ENCODE results near the gene PHACTR3. TPM values are rescaled to one million over a fixed set of nuclear protein-coding genes. Genes with fewer than 3 reads are reported as not detected.

Gene PHACTR3
- total RNA-seq, 2 experiments from 2014 or later = not detected

DNA sequence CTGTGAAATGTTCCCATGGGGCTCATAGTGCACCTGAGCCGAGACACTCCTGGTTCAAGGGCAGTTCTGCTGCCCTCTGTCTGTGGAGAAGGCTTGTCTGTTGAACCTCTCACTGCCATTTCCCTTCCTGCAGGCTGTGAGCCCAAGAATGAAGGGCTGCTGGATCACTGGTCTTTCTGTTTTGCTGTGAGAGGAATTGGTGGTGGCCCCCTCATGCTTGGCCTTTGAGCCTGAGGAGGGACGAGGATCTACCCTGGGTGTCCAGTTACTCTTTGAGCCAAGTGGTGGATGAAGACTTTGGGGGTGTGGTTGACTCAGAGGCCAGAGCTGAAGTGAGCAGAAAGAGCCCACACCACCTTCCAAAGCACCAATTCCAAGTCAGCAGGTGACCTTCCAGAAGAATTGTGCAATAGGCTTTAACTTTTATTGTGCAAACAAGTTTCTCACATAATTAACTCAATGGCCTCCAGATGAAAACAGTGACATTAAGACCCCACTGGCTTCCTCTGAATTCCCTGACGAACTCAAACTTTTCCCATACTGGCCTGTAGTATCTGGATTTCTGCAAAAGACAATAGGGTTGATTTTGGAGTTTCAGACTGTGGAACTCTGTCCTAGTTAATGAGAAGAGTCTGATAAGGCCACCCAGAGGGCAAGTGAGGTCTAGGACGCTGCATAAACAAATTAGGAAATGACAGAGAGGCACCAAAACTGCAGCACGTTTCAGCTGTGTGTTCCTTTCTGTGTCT is 101.5 kb downstream of the PHACTR3 start:
- H3K36me3 Mint-ChIP-seq (ENCODE audit: low read depth) = no peaks in the 10 kb centered on the region
- POLR2A ChIA-PET = no interaction called here
- H3K9me3 Mint-ChIP-seq = peaks cover 3% of the 10 kb centered on the region
- no peak for DNase-seq
- H3K4me1 Mint-ChIP-seq = no peaks in the 10 kb centered on the region
- H3K4me3 Mint-ChIP-seq = no peak overlapping the region
- no peak overlapping the region for H3K27ac Mint-ChIP-seq
- peaks cover 10% of the 10 kb centered on the region for H3K27me3 Mint-ChIP-seq
- CTCF ChIA-PET = no interaction called here

DNA sequence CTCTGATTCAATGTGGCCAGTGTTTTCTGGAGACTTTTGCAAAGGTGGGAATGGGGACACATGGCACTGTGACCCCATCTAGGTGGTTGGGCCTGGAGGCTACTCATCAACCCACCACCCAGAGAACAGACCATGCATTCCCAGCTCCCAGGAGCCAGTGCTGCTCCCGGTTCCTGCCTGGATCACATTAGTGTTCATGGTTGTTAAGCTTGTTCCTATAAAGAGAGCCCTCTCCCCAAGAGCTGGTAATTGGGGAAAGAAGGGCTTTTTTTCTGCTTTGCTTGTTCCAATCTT is 102.0 kb downstream of the PHACTR3 start:
- DNase-seq = no peak
- Mint-ChIP-seq H3K36me3 (ENCODE audit: low read depth) (no peaks in the 10 kb centered on the region), H3K27ac (no peak overlapping the region), H3K27me3 (peaks cover 10% of the 10 kb centered on the region), H3K9me3 (peaks cover 3% of the 10 kb centered on the region), H3K4me1 (no peaks in the 10 kb centered on the region), H3K4me3 (no peak overlapping the region)
- ChIA-PET POLR2A (no interaction called here), CTCF (no interaction called here)

DNA sequence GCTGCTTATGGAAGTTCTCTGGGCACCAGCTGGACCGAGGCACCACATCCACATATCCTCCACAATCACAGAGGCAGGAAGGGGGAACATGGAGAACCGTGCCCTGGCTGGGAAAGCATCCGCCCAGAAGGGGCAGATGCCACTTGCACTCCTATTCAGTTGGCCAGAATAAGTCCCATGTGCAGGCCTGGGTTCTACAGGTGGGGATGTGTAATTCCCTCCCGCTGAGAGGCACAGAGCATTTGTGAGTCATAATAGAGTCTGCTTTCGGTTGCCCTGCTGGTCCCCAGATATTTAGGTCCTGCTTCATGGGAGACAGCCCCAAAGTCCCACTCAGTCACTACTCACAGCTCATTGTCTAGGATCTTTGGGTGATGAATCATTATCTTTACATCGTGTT is 104.0 kb downstream of the PHACTR3 start:
- no peak for DNase-seq
- H3K27ac Mint-ChIP-seq = no peak overlapping the region

DNA sequence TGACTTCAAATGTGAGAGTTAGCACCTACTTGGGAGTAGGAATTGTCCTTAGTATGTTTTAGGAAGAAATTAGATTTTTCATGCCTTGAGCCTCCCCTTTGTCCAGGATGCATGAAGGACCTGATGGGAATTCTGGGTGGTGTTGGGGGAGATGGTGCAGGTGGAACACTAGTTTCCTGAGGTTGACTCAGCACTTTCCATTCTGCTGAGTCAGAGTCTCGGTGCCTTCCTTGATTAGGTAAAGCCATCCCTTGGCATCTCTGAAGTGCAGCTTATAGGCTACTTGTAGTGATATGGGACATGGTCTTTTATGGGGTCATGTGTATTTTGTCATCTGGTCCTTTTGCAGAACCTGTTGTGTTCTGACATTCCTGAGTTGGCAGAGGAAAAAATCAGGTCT is 105.3 kb downstream of the PHACTR3 start:
- H3K27ac Mint-ChIP-seq = no peak overlapping the region
- no peaks in the 10 kb centered on the region for H3K36me3 Mint-ChIP-seq (ENCODE audit: low read depth)
- H3K4me3 Mint-ChIP-seq = no peak overlapping the region
- no peaks in the 10 kb centered on the region for H3K4me1 Mint-ChIP-seq
- POLR2A ChIA-PET = no interaction called here
- peaks cover 9% of the 10 kb centered on the region for H3K9me3 Mint-ChIP-seq
- no peak for DNase-seq
- CTCF ChIA-PET = no interaction called here
- peaks cover 2% of the 10 kb centered on the region for H3K27me3 Mint-ChIP-seq

More for the DNA sequence above, 104.0 kb downstream of the PHACTR3 start:
- ChIA-PET POLR2A (no interaction called here), CTCF (no interaction called here)
- H3K4me1 Mint-ChIP-seq = no peaks in the 10 kb centered on the region
- no peaks in the 10 kb centered on the region for H3K36me3 Mint-ChIP-seq (ENCODE audit: low read depth)
- H3K9me3 Mint-ChIP-seq = peaks cover 8% of the 10 kb centered on the region
- peaks cover 4% of the 10 kb centered on the region for H3K27me3 Mint-ChIP-seq
- H3K4me3 Mint-ChIP-seq = no peak overlapping the region

DNA sequence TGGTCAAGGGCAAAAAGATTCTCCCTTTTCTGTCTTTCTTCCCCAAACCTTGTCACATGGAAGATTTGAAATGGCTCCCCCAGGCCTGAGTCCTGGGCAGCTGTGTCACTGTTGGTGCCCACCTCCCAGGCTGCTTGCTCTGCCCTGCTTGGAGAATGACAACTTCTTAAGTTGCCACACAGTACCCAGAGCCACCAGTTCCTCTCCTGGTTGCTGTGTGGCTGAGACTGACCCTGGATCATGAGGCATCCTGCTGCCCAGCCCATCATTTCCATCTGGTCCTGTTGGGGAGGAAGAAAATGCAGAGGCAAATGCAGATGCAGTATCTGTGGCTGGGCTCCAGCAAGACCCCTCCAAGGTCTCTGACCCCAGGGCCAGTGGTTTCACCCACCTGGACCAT is 113.7 kb downstream of the PHACTR3 start:
- H3K9me3 Mint-ChIP-seq = peaks cover 3% of the 10 kb centered on the region
- no peaks in the 10 kb centered on the region for H3K36me3 Mint-ChIP-seq (ENCODE audit: low read depth)
- H3K27ac Mint-ChIP-seq = no peak overlapping the region
- no peak for DNase-seq
- no peak overlapping the region for H3K4me3 Mint-ChIP-seq
- no peaks in the 10 kb centered on the region for H3K4me1 Mint-ChIP-seq
- CTCF ChIA-PET = interaction anchor here (0.6 kb wide), 1 partner anchor 1281 kb away, joined by 3 read pairs; no protein-coding TSS in a partner anchor
- POLR2A ChIA-PET = no interaction called here
- H3K27me3 Mint-ChIP-seq = peaks cover 3% of the 10 kb centered on the region

DNA sequence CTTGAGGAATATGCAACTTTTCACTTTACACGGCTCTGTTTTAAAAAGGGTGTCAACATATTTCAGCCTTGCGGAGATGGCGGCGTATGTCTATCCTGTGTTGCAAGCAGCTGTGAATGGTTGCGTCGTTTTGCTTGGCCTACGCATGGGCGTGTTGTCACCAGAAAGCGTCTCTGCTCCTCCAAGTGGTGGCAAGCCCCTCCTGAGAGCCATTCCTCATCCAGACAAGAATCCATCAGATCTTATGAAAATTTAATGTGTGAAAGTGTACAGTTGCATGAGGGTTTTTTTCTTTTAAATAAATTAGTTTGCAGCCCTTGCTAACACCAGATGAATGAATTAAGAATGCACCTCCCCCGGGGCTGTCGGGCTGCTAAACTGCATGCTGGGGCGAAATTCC is 114.4 kb downstream of the PHACTR3 start:
- H3K4me1 Mint-ChIP-seq = no peaks in the 10 kb centered on the region
- H3K27me3 Mint-ChIP-seq = peaks cover 3% of the 10 kb centered on the region
- no peaks in the 10 kb centered on the region for H3K9me3 Mint-ChIP-seq
- CTCF ChIA-PET = interaction anchor here (0.6 kb wide), 1 partner anchor 1282 kb away, joined by 3 read pairs; no protein-coding TSS in a partner anchor
- H3K36me3 Mint-ChIP-seq (ENCODE audit: low read depth) = no peaks in the 10 kb centered on the region
- no peak overlapping the region for H3K27ac Mint-ChIP-seq
- POLR2A ChIA-PET = no interaction called here
- DNase-seq = no peak
- no peak overlapping the region for H3K4me3 Mint-ChIP-seq

DNA sequence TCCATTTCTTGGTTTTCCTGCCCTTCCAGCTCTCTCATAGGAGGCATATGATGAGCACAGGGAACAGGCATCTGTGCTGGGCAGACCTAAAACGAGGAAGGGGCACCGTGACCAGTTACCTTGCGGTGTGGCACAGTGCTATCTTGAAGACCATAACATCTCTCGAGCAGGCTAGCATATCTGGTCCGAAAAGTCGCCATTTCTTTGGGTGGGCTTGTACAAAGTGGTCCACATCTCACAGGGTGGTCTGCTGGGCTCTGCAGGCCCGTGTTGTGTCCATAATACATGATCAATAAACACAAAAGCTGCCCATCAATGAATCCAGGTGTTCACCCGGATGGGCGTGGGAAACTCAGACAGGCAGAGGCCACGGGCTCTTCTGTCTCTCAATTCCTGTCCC is 115.7 kb downstream of the PHACTR3 start:
- H3K9me3 Mint-ChIP-seq = no peaks in the 10 kb centered on the region
- POLR2A ChIA-PET = no interaction called here
- H3K4me3 Mint-ChIP-seq = no peak overlapping the region
- no peaks in the 10 kb centered on the region for H3K36me3 Mint-ChIP-seq (ENCODE audit: low read depth)
- peaks cover 3% of the 10 kb centered on the region for H3K27me3 Mint-ChIP-seq
- H3K4me1 Mint-ChIP-seq = no peaks in the 10 kb centered on the region
- DNase-seq = no peak
- CTCF ChIA-PET = interaction anchor here (0.7 kb wide), 1 partner anchor 440 kb away, joined by 3 read pairs; no protein-coding TSS in a partner anchor
- no peak overlapping the region for H3K27ac Mint-ChIP-seq

DNA sequence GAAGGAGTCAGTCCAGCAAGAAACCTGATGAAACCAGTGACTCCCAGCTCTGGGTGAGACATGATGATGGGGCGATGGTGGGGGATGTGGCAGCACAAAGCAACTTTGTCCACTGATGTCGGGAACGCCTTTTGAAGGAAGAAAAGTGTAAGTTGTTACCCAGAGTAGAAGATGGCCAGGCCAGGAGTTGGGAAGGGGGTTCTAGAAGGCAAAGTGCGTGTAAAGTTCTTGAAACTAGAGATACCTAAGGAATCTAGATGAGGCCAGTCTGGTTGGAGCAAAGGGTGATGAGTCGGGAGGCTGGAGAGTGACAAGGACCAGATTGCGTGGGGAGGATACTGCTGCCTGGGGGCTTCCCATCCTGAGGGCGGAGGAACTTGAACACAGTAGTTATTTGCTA is 117.0 kb downstream of the PHACTR3 start:
- no peaks in the 10 kb centered on the region for H3K36me3 Mint-ChIP-seq (ENCODE audit: low read depth)
- DNase-seq = no peak
- ChIA-PET CTCF (no interaction called here), POLR2A (no interaction called here)
- no peaks in the 10 kb centered on the region for H3K9me3 Mint-ChIP-seq
- H3K4me3 Mint-ChIP-seq = no peak overlapping the region
- no peaks in the 10 kb centered on the region for H3K4me1 Mint-ChIP-seq
- H3K27me3 Mint-ChIP-seq = no peaks in the 10 kb centered on the region
- H3K27ac Mint-ChIP-seq = no peak overlapping the region

DNA sequence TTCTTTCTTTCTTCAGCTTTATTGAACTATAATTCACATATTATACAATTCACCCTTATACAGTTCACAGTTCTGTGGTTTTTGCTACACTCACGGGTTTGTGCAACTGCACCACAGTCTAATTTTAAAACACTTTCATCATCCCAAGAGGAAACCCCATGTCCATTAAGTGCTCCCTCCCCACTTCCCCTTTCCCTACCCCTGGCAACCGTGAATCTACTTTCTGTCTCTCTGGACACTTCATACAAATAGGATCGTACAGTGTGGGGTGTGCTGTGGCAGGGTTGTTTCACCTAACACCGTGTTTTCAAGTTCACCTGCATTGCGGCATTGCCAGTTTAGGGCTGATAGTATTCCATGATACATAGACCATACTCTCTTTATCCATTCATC is 118.8 kb downstream of the PHACTR3 start:
- Mint-ChIP-seq H3K36me3 (ENCODE audit: low read depth) (no peaks in the 10 kb centered on the region), H3K4me1 (no peaks in the 10 kb centered on the region), H3K4me3 (no peak overlapping the region), H3K9me3 (no peaks in the 10 kb centered on the region), H3K27me3 (no peaks in the 10 kb centered on the region), H3K27ac (no peak overlapping the region)
- no peak for DNase-seq
- ChIA-PET CTCF (interaction anchor here (1.3 kb wide), 1 partner anchor 22 kb away, joined by 3 read pairs; no protein-coding TSS in a partner anchor), POLR2A (no interaction called here)

DNA sequence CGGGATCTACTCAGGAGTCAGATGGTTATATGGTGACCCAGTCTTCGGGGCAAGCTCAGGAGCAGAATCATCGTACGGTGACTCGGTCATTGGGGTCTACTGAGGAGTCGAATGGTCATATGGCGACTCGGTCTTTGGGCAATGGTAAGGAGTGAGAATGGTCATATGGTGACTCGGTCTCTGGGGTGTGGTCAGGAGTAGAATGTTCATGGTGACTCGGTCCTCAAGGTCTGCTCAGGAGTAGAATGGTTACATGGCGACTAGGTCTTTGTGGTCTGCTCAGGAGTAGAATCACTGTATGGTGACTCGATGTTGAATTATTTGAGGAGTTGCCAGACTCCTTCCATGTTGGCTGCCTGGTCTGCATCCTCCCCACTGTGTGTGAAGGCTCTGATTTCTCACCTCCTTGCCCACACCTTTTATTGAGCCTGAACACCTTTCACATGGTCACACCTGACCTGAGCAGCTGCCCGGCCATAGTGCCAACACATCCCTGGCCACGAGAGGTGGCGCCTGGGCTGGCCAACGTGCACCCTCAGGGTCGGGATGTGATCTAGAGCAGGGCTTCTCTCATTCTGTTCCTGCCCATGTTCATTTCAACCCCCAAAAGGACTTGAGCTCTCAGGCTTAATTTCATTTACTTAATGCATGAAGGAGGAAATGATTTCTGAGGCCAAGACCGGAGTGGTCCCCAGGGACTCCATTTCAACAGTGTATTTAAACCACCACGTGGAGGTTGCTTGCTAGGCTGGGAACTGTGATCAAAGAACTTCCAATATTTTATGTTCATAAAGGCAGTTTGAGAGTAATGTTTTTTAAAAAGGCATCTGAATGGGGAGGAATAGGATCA is 119.5 kb downstream of the PHACTR3 start:
- ChIA-PET CTCF (no interaction called here), POLR2A (no interaction called here)
- H3K9me3 Mint-ChIP-seq = no peaks in the 10 kb centered on the region
- no peak overlapping the region for H3K4me3 Mint-ChIP-seq
- no peak for DNase-seq
- no peaks in the 10 kb centered on the region for H3K4me1 Mint-ChIP-seq
- H3K36me3 Mint-ChIP-seq (ENCODE audit: low read depth) = no peaks in the 10 kb centered on the region
- H3K27me3 Mint-ChIP-seq = no peaks in the 10 kb centered on the region
- H3K27ac Mint-ChIP-seq = no peak overlapping the region

DNA sequence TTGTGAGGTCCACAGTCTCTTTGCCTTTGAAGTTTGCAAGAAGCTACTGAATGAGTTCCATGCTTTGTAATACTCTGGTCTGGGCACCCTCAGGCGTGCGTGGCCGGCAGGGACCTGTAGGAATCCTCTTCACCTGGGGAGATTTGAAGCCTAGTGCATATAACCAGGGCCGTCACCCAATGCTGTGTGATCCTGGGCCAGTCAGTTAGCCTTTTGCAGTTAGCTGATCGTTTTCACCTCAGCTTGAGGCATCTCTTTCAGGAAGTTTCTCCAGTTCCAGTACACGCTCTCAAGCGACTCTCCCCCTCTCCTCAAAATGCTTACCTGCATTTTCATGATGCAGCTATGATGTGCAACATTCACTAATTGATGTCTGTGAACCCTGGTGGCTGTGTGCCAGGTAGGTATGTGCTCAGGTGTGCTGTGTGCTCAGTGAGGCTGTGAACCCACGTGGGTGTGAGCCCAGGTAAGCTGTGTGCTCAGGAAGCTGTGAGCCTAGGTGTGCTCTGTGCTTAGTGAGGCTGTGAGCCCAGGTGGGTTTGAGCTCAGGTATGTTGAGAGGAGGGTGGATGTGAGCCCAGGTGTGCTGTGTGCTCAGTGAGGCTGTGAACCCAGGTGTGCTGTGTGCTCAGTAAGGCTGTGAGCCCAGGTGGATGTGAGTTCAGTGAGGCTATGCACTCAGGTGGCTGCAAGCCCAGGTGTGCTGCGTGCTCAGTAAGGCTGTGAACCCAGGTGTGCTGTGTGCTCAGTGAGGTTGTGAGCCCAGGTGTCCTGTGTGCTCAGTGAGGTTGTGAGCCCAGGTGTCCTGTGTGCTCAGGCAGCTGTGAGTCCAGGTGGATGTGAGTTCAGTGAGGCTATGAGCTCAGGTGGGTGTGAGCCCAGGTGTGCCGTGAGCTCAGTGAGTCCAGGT is 120.4 kb downstream of the PHACTR3 start:
- H3K4me1 Mint-ChIP-seq = no peaks in the 10 kb centered on the region
- CTCF ChIA-PET = no interaction called here

DNA sequence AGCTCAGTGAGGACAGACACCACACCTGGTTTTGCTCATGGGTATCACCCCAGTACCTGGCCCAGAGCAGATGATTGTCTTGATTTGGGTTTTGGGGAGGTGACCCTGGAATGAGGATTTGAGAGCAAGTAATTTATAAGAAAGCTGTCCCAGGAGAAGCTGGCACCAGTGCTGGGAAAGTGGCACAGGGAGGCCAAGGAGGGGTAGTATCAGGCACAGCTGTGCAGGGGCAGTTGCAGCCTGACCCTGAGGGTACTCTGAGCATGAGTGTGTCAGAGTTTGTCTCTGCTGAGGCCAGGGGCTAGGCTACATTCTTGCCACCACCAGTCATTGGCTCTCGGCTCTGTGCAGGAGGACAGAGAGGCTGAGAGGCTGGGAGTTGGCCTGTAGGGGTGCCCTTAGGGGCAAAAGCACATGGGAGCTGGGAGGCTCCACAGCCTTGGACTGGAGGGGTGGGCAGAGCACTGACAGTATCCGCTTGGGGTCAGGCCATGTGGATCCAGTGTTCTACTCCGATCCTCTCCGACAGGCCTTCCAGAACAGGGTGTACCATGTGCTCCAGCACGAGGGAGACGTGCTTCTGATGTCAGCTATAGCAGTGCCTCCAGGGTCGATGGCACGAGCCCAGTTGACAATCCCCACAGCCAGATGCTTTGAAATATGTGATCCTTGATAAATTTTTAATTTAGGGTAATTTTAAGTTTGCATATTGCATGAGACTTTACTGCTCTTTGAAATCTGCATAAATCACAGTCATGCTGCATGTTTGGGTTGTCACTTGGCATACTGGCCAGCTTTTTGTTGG is 121.3 kb downstream of the PHACTR3 start:
- H3K27me3 Mint-ChIP-seq = no peaks in the 10 kb centered on the region
- POLR2A ChIA-PET = no interaction called here
- no peaks in the 10 kb centered on the region for H3K36me3 Mint-ChIP-seq (ENCODE audit: low read depth)
- no peak for DNase-seq
- H3K9me3 Mint-ChIP-seq = no peaks in the 10 kb centered on the region
- H3K4me1 Mint-ChIP-seq = no peaks in the 10 kb centered on the region
- CTCF ChIA-PET = no interaction called here
- H3K4me3 Mint-ChIP-seq = no peak overlapping the region
- no peak overlapping the region for H3K27ac Mint-ChIP-seq

More for the DNA sequence above, 120.4 kb downstream of the PHACTR3 start:
- no peak overlapping the region for H3K4me3 Mint-ChIP-seq
- H3K27me3 Mint-ChIP-seq = no peaks in the 10 kb centered on the region
- POLR2A ChIA-PET = no interaction called here
- no peak for DNase-seq
- H3K36me3 Mint-ChIP-seq (ENCODE audit: low read depth) = no peaks in the 10 kb centered on the region
- H3K9me3 Mint-ChIP-seq = no peaks in the 10 kb centered on the region
- H3K27ac Mint-ChIP-seq = no peak overlapping the region

All from activated CD4-positive, alpha-beta T cell treated with anti-CD3 and anti-CD28 coated beads, Interleukin-2, amount 10 ng/mL, durations not matched to agents 7 days and 5 days (primary cell).